ENCODE results near the gene NCEH1. TPM values are rescaled to one million over a fixed set of nuclear protein-coding genes. Genes with fewer than 3 reads are reported as not detected.

Gene NCEH1
- total and polyA plus RNA-seq, 2 of the 13 experiments (the other 11 are each of a cell fraction or from before 2014, with no cell fraction given) = 12.9 to 21.4 TPM

DNA sequence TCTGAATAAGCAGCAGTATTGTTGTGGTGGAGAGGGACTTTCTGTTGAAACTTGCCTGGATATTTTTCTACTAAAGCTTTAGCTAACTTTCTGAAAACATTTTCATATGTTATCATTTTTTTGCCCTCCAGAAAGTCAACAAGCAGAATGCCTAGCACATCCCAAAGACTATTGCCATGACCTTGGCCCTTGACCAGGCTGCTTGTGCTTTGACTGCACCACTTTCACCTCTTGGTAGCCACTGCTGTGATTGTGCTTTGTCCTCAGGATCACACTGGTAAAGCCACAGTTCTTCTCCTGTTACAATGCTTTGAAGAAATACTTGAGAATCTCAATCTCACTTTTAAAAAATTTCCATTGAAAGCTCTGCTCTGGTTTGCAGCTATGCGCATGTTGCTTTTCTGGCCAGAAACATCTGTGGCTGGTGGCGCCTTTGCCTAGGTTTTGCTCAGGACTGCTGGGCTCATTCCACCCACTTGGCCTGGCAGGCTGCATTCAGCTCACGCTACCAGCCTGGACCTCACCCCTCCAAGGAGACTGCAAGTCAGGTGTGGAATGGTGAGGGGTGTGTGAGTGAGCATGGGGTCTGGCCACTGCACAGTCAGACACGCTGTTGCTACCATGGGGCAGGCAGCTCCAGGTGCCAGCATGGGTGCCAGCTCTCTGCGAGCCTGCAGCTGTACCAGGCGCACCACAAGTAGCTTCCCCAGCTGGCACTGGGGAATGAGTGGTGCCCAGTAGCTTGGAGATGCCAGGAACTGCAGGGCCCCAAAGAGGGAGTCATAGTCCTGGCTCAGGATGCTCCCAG is 97.8 kb downstream of the NCEH1 start (continued):
- no peak for TF ChIP-seq TFE3 (CRISPR knock-in tag; IDR thresholded peaks at IDR 0.05)
- no peak for TF ChIP-seq ZNF839 (CRISPR knock-in tag; IDR thresholded peaks at IDR 0.05; ENCODE audit: borderline replicate concordance)
- TF ChIP-seq MTA1 (CRISPR knock-in tag; IDR thresholded peaks at IDR 0.05; ENCODE audit: borderline replicate concordance) = peak; percentile 28
- peak; percentile 99 for TF ChIP-seq SALL1 (CRISPR knock-in tag; IDR thresholded peaks at IDR 0.05)
- no peak for TF ChIP-seq MED13 (CRISPR knock-in tag; IDR thresholded peaks at IDR 0.05)
- no peak for TF ChIP-seq REXO4 (CRISPR knock-in tag; IDR thresholded peaks at IDR 0.05; ENCODE audit: borderline replicate concordance)
- TF ChIP-seq ARNT (IDR thresholded peaks at IDR 0.05) = no peak
- TF ChIP-seq MLLT10 (CRISPR knock-in tag; IDR thresholded peaks at IDR 0.05) = no peak
- 0 out of 2 replicates have a peak, but pooled peaks have one; percentile 52 for TF ChIP-seq SIX4 (CRISPR knock-in tag; IDR thresholded peaks at IDR 0.05)
- TF ChIP-seq, protein P1, sequence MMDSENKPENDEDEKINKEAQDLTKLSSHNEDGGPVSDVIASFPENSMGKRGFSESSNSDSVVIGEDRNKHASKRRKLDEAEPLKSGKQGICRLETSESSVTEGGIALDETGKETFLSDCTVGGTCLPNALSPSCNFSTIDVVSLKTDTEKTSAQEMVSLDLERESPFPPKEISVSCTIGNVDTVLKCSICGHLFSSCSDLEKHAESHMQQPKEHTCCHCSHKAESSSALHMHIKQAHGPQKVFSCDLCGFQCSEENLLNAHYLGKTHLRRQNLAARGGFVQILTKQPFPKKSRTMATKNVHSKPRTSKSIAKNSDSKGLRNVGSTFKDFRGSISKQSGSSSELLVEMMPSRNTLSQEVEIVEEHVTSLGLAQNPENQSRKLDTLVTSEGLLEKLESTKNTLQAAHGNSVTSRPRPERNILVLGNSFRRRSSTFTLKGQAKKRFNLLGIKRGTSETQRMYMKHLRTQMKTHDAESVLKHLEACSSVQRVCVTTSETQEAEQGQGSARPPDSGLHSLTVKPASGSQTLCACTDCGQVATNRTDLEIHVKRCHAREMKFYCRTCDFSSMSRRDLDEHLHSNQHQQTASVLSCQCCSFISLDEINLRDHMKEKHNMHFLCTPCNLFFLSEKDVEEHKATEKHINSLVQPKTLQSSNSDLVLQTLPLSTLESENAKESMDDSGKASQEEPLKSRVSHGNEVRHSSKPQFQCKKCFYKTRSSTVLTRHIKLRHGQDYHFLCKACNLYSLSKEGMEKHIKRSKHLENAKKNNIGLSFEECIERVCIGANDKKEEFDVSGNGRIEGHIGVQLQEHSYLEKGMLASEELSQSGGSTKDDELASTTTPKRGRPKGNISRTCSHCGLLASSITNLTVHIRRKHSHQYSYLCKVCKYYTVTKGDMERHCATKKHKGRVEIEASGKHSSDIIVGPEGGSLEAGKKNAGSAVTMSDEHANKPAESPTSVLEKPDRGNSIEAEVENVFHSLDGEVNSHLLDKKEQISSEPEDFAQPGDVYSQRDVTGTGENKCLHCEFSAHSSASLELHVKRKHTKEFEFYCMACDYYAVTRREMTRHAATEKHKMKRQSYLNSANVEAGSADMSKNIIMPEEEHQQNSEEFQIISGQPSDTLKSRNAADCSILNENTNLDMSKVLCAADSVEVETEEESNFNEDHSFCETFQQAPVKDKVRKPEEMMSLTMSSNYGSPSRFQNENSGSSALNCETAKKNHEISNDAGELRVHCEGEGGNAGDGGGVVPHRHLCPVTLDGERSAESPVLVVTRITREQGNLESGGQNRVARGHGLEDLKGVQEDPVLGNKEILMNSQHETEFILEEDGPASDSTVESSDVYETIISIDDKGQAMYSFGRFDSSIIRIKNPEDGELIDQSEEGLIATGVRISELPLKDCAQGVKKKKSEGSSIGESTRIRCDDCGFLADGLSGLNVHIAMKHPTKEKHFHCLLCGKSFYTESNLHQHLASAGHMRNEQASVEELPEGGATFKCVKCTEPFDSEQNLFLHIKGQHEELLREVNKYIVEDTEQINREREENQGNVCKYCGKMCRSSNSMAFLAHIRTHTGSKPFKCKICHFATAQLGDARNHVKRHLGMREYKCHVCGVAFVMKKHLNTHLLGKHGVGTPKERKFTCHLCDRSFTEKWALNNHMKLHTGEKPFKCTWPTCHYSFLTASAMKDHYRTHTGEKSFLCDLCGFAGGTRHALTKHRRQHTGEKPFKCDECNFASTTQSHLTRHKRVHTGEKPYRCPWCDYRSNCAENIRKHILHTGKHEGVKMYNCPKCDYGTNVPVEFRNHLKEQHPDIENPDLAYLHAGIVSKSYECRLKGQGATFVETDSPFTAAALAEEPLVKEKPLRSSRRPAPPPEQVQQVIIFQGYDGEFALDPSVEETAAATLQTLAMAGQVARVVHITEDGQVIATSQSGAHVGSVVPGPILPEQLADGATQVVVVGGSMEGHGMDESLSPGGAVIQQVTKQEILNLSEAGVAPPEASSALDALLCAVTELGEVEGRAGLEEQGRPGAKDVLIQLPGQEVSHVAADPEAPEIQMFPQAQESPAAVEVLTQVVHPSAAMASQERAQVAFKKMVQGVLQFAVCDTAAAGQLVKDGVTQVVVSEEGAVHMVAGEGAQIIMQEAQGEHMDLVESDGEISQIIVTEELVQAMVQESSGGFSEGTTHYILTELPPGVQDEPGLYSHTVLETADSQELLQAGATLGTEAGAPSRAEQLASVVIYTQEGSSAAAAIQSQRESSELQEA (CRISPR knock-in tag; IDR thresholded peaks at IDR 0.05; ENCODE audit: not compliant biosample characterization) = no peak
- TF ChIP-seq, protein P2, sequence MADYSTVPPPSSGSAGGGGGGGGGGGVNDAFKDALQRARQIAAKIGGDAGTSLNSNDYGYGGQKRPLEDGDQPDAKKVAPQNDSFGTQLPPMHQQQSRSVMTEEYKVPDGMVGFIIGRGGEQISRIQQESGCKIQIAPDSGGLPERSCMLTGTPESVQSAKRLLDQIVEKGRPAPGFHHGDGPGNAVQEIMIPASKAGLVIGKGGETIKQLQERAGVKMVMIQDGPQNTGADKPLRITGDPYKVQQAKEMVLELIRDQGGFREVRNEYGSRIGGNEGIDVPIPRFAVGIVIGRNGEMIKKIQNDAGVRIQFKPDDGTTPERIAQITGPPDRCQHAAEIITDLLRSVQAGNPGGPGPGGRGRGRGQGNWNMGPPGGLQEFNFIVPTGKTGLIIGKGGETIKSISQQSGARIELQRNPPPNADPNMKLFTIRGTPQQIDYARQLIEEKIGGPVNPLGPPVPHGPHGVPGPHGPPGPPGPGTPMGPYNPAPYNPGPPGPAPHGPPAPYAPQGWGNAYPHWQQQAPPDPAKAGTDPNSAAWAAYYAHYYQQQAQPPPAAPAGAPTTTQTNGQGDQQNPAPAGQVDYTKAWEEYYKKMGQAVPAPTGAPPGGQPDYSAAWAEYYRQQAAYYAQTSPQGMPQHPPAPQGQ (CRISPR knock-in tag; IDR thresholded peaks at IDR 0.05; ENCODE audit: borderline replicate concordance) = no peak
- TF ChIP-seq ZSCAN12 (CRISPR knock-in tag; IDR thresholded peaks at IDR 0.05) = no peak
- TF ChIP-seq ZNF703 (CRISPR knock-in tag; IDR thresholded peaks at IDR 0.05; ENCODE audit: borderline replicate concordance) = no peak
- no peak for TF ChIP-seq CEBPZ (IDR thresholded peaks at IDR 0.05; ENCODE audit: low read length)
